CD4-positive, alpha-beta T cell treated with Interleukin-17A for 4 hours (primary cell): ENCODE data around the gene LEO1.
"Not testable (repeated sequence)": the region's sequence is repeated elsewhere in the genome, so short reads cannot be mapped to it uniquely, and the experiment has no call there.

Experiments used
- DNase-seq: peaks from one replicate; pipeline ENCODE4 v3.0.0-alpha.2; 2020; ENCODE audit warnings: mixed read lengths

LEO1 gene

GRCh38 chr15:52003089-52003488 lies 31.5 kb upstream of the LEO1 start:
- not testable (repeated sequence) for DNase-seq

- no peak for DNase-seq
These were observed 30.8 kb upstream of the LEO1 start for GRCh38 chr15:52002351-52002750.

- DNase-seq, result no peak
These were observed 21.4 kb upstream of the LEO1 start for GRCh38 chr15:51992953-51993352.

- no peak for DNase-seq
These were observed 19.6 kb upstream of the LEO1 start for GRCh38 chr15:51991141-51991540.

GRCh38 chr15:51982770-51983103 lies 11.2 kb upstream of the LEO1 start:
- no peak for DNase-seq

- peak; percentile 41 for DNase-seq
These were observed 10.6 kb upstream of the LEO1 start for GRCh38 chr15:51982013-51982769.

GRCh38 chr15:51973775-51974174 lies 2.2 kb upstream of the LEO1 start:
- no peak for DNase-seq

GRCh38 chr15:51973220-51973619 lies 1.6 kb upstream of the LEO1 start:
- DNase-seq, result no peak

GRCh38 chr15:51971032-51971374 lies 575 bp downstream of the LEO1 start:
- no peak for DNase-seq

GRCh38 chr15:51970132-51970817 lies 1.3 kb downstream of the LEO1 start:
- DNase-seq, result no peak

- no peak for DNase-seq
These were observed 1.9 kb downstream of the LEO1 start for GRCh38 chr15:51969728-51970127.

GRCh38 chr15:51967583-51967982 lies 4.0 kb downstream of the LEO1 start:
- no peak for DNase-seq

GRCh38 chr15:51966192-51966591 lies 5.4 kb downstream of the LEO1 start:
- no peak for DNase-seq

- DNase-seq, result no peak
These were observed 5.9 kb downstream of the LEO1 start for GRCh38 chr15:51965691-51966090.

GRCh38 chr15:51955504-51955903 lies 16.1 kb downstream of the LEO1 start:
- DNase-seq, result no peak

- no peak for DNase-seq
These were observed 18.8 kb downstream of the LEO1 start for GRCh38 chr15:51952805-51953204.

GRCh38 chr15:51947124-51947523 lies 24.5 kb downstream of the LEO1 start:
- DNase-seq, result no peak

- no peak for DNase-seq
These were observed 32.4 kb downstream of the LEO1 start for GRCh38 chr15:51939216-51939615.

- DNase-seq, result no peak
These were observed 33.3 kb downstream of the LEO1 start for GRCh38 chr15:51938286-51938685.

GRCh38 chr15:51936105-51936478 lies 35.5 kb downstream of the LEO1 start:
- DNase-seq, result no peak

- DNase-seq, result no peak
These were observed 36.0 kb downstream of the LEO1 start for GRCh38 chr15:51935466-51936104.

- DNase-seq, result no peak
These were observed 39.4 kb downstream of the LEO1 start for GRCh38 chr15:51932161-51932560.

- no peak for DNase-seq
These were observed 39.9 kb downstream of the LEO1 start for GRCh38 chr15:51931638-51932037.

- DNase-seq, result no peak
These were observed 40.6 kb downstream of the LEO1 start for GRCh38 chr15:51931016-51931415.
